ENCODE data around the gene EDEM3.

- no peak for TF ChIP-seq CTCF (conservative IDR thresholded peaks at IDR 0.05 in 1 of 2, IDR thresholded peaks at IDR 0.05 in 1 of 2; ENCODE audit: low read depth in 1 of 2, low read length in 2 of 2)
- TF ChIP-seq EZH2 (IDR thresholded peaks at IDR 0.05; ENCODE audit: low read length, missing control alignments), result no peak
Observed at GRCh38 chr1:184802354-184803179, 47.9 kb upstream of the EDEM3 start.

Data from fibroblast of lung (primary cell).